ENCODE data around the gene SGK1. TPM values are rescaled to one million over a fixed set of nuclear protein-coding genes. Genes with fewer than 3 reads are reported as not detected.

SGK1 gene
- total RNA-seq, 1 experiment from 2014 or later: 42.6 TPM

DNA sequence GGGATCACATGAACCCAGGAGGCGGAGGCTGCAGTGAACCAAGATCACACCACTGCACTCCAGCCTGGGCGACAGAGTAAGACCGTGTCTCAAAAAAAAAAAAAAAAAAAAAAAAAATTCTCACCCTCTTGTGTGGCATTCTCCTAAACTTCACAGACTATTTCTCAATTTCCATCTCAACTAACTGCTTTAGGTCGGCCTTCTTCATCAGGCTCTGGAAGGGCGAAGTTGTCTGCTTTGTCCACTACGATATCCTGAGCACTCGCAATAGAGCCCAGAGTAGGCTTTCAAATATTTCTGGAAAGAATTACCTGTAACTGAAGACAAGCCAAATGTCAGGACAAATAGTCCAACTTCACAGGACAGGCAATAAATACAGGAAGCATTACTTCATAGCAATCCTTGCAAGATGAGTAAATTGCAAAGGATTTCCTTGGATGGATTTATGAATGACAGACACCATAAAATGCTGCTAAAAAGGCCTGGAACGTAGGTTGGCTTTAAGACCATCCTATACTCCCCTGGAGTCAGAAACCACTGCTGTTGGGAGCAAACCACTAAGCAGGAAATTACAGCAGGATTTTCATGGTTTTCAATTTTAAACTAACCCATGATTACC lies 149.2 kb downstream of the SGK1 start:
- H3K4me3 Mint-ChIP-seq (ENCODE audit: unreplicated experiment): no peak overlapping the region
- no TSS peak for BruUV-seq (replicated peaks)
- no peak overlapping the region for H3K27ac Mint-ChIP-seq (ENCODE audit: unreplicated experiment)
- POLR2A ChIA-PET: no interaction called here
- intact Hi-C loops (cut with micrococcal nuclease; ENCODE audit: unreplicated experiment): no loop called here
- Histone ChIP-seq H3K9me3 (no peaks in the 10 kb centered on the region), H3K27me3 (replicated peaks; ENCODE audit: control insufficient read depth, insufficient read depth, low read length) (no peaks in the 10 kb centered on the region), H3K36me3 (ENCODE audit: control insufficient read depth, insufficient read depth, low read length) (peaks cover 1% of the 10 kb centered on the region), H3K4me1 (peaks cover 3% of the 10 kb centered on the region; the same call in 1 of the 2 replicates), H3K4me3 (ENCODE audit: low read depth, low read length) (no peak overlapping the region)
- no peak for DNase-seq
- no peaks in the 10 kb centered on the region for H3K27me3 Mint-ChIP-seq (ENCODE audit: insufficient read depth, unreplicated experiment)
- H3K4me1 Mint-ChIP-seq (ENCODE audit: low read depth, unreplicated experiment): no peaks in the 10 kb centered on the region
- CTCF ChIA-PET: interaction anchor here (0.9 kb wide), 1 partner anchor 772 kb away, joined by 3 read pairs; no protein-coding TSS in a partner anchor
- TF ChIP-seq, protein P1, sequence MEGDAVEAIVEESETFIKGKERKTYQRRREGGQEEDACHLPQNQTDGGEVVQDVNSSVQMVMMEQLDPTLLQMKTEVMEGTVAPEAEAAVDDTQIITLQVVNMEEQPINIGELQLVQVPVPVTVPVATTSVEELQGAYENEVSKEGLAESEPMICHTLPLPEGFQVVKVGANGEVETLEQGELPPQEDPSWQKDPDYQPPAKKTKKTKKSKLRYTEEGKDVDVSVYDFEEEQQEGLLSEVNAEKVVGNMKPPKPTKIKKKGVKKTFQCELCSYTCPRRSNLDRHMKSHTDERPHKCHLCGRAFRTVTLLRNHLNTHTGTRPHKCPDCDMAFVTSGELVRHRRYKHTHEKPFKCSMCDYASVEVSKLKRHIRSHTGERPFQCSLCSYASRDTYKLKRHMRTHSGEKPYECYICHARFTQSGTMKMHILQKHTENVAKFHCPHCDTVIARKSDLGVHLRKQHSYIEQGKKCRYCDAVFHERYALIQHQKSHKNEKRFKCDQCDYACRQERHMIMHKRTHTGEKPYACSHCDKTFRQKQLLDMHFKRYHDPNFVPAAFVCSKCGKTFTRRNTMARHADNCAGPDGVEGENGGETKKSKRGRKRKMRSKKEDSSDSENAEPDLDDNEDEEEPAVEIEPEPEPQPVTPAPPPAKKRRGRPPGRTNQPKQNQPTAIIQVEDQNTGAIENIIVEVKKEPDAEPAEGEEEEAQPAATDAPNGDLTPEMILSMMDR (IDR thresholded peaks at IDR 0.05; ENCODE audit: insufficient read depth in 1 of 2, low read depth in 1 of 2, low read length in 1 of 2, severe bottlenecking in 1 of 2, unreplicated experiment in 1 of 2): no peak
- H3K9me3 Mint-ChIP-seq (ENCODE audit: unreplicated experiment): no peaks in the 10 kb centered on the region
- peaks cover 63% of the 10 kb centered on the region for H3K36me3 Mint-ChIP-seq (ENCODE audit: insufficient read depth, unreplicated experiment)

DNA sequence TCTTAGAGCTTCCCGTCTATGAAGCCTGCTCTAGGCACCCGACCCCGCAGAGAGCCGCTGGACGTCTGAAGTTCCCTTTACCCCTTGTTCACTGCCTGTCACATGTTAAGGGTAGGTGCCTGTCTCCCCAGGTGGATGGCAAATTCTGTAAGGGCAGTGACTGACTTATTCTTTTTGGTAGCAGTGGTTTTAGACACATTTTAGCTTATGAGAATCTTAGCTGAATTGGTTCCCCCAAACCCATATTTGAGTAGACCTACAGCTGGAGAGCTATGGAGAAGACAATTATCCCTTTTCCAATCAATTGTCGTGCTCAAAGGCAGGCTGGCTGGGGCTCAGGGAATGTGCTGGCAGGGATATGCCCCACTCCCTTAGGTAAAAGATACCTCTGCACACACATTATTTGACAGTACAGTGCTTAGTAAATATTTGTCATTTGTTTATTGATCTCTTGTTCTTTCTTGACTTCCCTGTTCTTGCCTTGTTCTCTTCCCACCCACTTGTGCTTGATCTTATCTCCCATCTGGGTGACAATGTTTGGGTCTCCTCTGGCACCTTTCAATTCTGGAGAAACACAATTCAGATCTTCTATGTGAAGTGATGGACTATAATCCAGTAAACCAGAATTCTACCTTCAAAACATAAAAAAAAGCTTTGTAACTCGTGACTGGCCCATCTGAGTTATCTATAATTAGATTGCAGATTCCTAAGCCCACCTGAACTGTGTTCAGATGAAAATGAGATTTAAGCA lies 151.2 kb downstream of the SGK1 start:
- Histone ChIP-seq H3K36me3 (ENCODE audit: control insufficient read depth, insufficient read depth, low read length) (no peaks in the 10 kb centered on the region; the same call in 1 of the 2 replicates), H3K9me3 (no peaks in the 10 kb centered on the region), H3K27me3 (replicated peaks; ENCODE audit: control insufficient read depth, insufficient read depth, low read length) (no peaks in the 10 kb centered on the region), H3K4me3 (ENCODE audit: low read depth, low read length) (no peak overlapping the region), H3K4me1 (peaks cover 2% of the 10 kb centered on the region)
- no peak overlapping the region for H3K27ac Mint-ChIP-seq (ENCODE audit: unreplicated experiment)
- TF ChIP-seq, protein P1 (IDR thresholded peaks at IDR 0.05; ENCODE audit: insufficient read depth in 1 of 2, low read depth in 1 of 2, low read length in 1 of 2, severe bottlenecking in 1 of 2, unreplicated experiment in 1 of 2): no peak
- ChIA-PET CTCF (interaction anchor here (0.5 kb wide), 1 partner anchor 130 kb away, joined by 3 read pairs; no protein-coding TSS in a partner anchor), POLR2A (interaction anchor here (0.5 kb wide), 1 partner anchor 170 kb away, joined by 3 read pairs; no protein-coding TSS in a partner anchor)
- no TSS peak for BruUV-seq (replicated peaks)
- intact Hi-C loops (cut with micrococcal nuclease; ENCODE audit: unreplicated experiment): no loop called here
- no peaks in the 10 kb centered on the region for H3K27me3 Mint-ChIP-seq (ENCODE audit: insufficient read depth, unreplicated experiment)
- no peak overlapping the region for H3K4me3 Mint-ChIP-seq (ENCODE audit: unreplicated experiment)
- DNase-seq: no peak
- H3K9me3 Mint-ChIP-seq (ENCODE audit: unreplicated experiment): no peaks in the 10 kb centered on the region
- H3K4me1 Mint-ChIP-seq (ENCODE audit: low read depth, unreplicated experiment): peaks cover 3% of the 10 kb centered on the region
- peaks cover 43% of the 10 kb centered on the region for H3K36me3 Mint-ChIP-seq (ENCODE audit: insufficient read depth, unreplicated experiment)

DNA sequence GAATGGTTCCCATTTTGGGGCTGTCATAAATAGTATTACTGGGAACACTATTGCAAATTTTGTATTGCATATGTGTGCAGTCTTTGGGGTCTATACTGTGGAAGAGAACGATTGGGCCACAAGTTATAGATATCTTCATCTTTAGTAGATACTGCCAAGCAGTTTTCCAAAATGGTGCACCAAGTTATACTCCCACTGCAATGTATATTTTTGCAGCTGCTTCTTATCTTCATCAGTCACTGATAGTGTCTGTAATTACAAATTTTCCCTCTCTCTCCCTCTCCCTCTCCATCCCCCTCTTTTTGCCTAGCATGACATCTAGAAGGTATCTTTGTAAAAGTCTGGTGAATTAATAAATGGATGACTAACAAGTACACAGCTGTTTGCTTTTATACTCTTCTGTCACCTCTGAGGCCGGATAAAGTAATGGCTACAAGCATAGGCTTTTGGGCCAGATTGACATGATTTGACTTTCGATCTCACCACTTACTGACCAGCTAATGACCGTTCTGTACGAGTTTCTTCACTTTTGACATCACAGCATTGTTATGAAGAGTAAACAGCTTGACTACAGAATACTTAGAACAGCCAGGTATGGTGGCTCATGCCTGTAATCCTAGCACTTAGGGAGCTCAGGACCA lies 152.2 kb downstream of the SGK1 start:
- Mint-ChIP-seq H3K27ac (ENCODE audit: unreplicated experiment) (no peak overlapping the region), H3K27me3 (ENCODE audit: insufficient read depth, unreplicated experiment) (no peaks in the 10 kb centered on the region), H3K9me3 (ENCODE audit: unreplicated experiment) (no peaks in the 10 kb centered on the region), H3K4me3 (ENCODE audit: unreplicated experiment) (no peak overlapping the region), H3K4me1 (ENCODE audit: low read depth, unreplicated experiment) (peaks cover 13% of the 10 kb centered on the region), H3K36me3 (ENCODE audit: insufficient read depth, unreplicated experiment) (peaks cover 33% of the 10 kb centered on the region)
- ChIA-PET POLR2A (no interaction called here), CTCF (interaction anchor here (0.5 to 1.3 kb wide), 2 partner anchors 8 to 129 kb away, joined by 3 read pairs; no protein-coding TSS in a partner anchor)
- Histone ChIP-seq H3K27me3 (replicated peaks; ENCODE audit: control insufficient read depth, insufficient read depth, low read length) (no peaks in the 10 kb centered on the region), H3K9me3 (no peaks in the 10 kb centered on the region), H3K4me1 (peaks cover 12% of the 10 kb centered on the region), H3K4me3 (ENCODE audit: low read depth, low read length) (no peak overlapping the region), H3K36me3 (ENCODE audit: control insufficient read depth, insufficient read depth, low read length) (no peaks in the 10 kb centered on the region; the same call in 1 of the 2 replicates)
- DNase-seq: no peak
- no TSS peak for BruUV-seq (replicated peaks)
- intact Hi-C loops (cut with micrococcal nuclease; ENCODE audit: unreplicated experiment): no loop called here
- TF ChIP-seq, protein P1 (IDR thresholded peaks at IDR 0.05; ENCODE audit: insufficient read depth in 1 of 2, low read depth in 1 of 2, low read length in 1 of 2, severe bottlenecking in 1 of 2, unreplicated experiment in 1 of 2): no peak

Measured in Caco-2 (cell line).